Peyer's patch (tissue), 4 donors: Measurements from ENCODE around the gene GFER.
A peak's percentile ranks its signal among the peaks of the same experiment; 100 is the strongest.

Source experiments
- POLR2A ChIP-seq, 2 donors: fragments of 450-650 bp; IDR thresholded peaks; one replicate each; pipeline ENCODE4 v1.5.1; 2017; ENCODE audit warnings: antibody characterized with exemption in 2 of 2, mild to moderate bottlenecking in 2 of 2, moderate library complexity in 2 of 2
- TF ChIP-seq, protein P1 (sequence below), 6 experiments: fragments of 450-650 bp in 4 of 6; fragments of 200-600 bp in 2 of 6; sonication (generic) in 1 of 6; IDR thresholded peaks; one replicate each; pipeline ENCODE4 v1.5.1; 2017 to 2019; ENCODE audit warnings: antibody characterized with exemption in 6 of 6, mild to moderate bottlenecking in 3 of 6, moderate library complexity in 1 of 6

DNA sequence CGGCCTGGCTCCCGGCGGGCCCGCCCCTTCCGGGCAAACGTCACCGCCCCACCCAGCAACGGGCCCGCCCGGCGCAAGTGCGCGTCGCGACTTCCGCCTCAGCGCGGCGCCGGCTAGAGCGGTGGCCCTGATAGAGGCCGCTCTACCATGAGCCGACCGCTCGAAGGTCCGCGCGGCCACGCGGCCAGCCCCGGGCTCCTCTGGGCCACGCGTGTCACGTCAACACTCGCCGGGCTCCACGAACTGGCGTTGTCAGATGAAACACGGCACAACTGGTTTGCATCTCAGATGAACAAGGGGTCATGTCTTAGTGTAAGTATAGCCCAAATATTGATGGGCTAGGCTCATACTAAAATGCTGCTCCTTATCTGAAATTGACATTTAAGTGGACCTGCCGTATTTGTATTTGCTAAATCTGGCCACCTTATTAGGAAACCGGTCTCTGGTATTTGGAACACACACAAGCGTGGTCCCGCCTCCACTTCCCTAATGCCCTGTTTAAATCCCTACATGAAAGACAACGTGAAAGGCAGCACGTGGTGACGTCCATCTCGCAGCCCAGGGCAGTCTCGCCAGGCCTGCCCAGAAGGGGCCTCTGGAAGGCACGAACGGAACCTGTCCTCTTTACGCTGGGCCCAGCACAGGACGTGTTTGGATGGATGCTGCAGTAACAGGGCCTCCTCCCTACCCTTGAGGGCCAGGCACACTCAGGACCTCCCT is 26.0 kb downstream of the GFER start, which contains the start of gene ZNF598:
- TF ChIP-seq, protein P1, sequence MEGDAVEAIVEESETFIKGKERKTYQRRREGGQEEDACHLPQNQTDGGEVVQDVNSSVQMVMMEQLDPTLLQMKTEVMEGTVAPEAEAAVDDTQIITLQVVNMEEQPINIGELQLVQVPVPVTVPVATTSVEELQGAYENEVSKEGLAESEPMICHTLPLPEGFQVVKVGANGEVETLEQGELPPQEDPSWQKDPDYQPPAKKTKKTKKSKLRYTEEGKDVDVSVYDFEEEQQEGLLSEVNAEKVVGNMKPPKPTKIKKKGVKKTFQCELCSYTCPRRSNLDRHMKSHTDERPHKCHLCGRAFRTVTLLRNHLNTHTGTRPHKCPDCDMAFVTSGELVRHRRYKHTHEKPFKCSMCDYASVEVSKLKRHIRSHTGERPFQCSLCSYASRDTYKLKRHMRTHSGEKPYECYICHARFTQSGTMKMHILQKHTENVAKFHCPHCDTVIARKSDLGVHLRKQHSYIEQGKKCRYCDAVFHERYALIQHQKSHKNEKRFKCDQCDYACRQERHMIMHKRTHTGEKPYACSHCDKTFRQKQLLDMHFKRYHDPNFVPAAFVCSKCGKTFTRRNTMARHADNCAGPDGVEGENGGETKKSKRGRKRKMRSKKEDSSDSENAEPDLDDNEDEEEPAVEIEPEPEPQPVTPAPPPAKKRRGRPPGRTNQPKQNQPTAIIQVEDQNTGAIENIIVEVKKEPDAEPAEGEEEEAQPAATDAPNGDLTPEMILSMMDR (IDR thresholded peaks at IDR 0.05): peak in 1 of 6 experiments; percentile 16
- peak; percentile 96 to 99 for TF ChIP-seq POLR2A (IDR thresholded peaks at IDR 0.05)
